ENCODE results near the gene CABP1. TPM values are rescaled to one million over a fixed set of nuclear protein-coding genes. Genes with fewer than 3 reads are reported as not detected.

The CABP1 gene
- total RNA-seq, 4 donors from 2014 or later, result 0.81 to 3.0 (median 1.2) TPM

GRCh38 chr12:120697344-120697743, 56.9 kb downstream of the CABP1 start:
- Histone ChIP-seq H3K4me1 (peaks cover 0 to 10% (median 0%) of the 10 kb centered on the region in 3 donors), H3K36me3 (peaks cover 0 to 89% of the 10 kb centered on the region in 2 donors), H3K9me3 (no peaks in the 10 kb centered on the region), H3K27me3 (no peaks in the 10 kb centered on the region), H3K27ac (no peak overlapping the region), H3K4me3 (no peak overlapping the region)
- TF ChIP-seq EP300 (IDR thresholded peaks at IDR 0.05) (no peak), POLR2AphosphoS5 (IDR thresholded peaks at IDR 0.05) (no peak), CTCF (IDR thresholded peaks at IDR 0.05) (no peak), POLR2A (IDR thresholded peaks at IDR 0.05) (no peak)
- 56% methylated on average over 1 of the region's 1 CpG; no CpG with 5 or more reads in 1 of the 2 donors for WGBS, 2 donors (ENCODE audit: low coverage in 1 of 2)
- no peak for ATAC-seq

- TF ChIP-seq CTCF (IDR thresholded peaks at IDR 0.05), result no peak
- no peak for TF ChIP-seq POLR2A (IDR thresholded peaks at IDR 0.05)
- no peak for TF ChIP-seq POLR2AphosphoS5 (IDR thresholded peaks at IDR 0.05)
- TF ChIP-seq EP300 (IDR thresholded peaks at IDR 0.05), result no peak
- Histone ChIP-seq H3K27me3 (no peaks in the 10 kb centered on the region), H3K9me3 (no peaks in the 10 kb centered on the region), H3K4me1 (no peaks in the 10 kb centered on the region), H3K36me3 (peaks cover 0 to 100% of the 10 kb centered on the region in 2 donors), H3K27ac (no peak overlapping the region), H3K4me3 (no peak overlapping the region)
- no peak for ATAC-seq
- WGBS, 2 donors (ENCODE audit: low coverage in 1 of 2), result 56% methylated on average over 3 of the region's 3 CpGs; no CpG with 5 or more reads in 1 of the 2 donors
These were observed 58.2 kb downstream of the CABP1 start for GRCh38 chr12:120698665-120699064.

- 92% methylated on average over 4 of the region's 7 CpGs; no CpG with 5 or more reads in 1 of the 2 donors for WGBS, 2 donors (ENCODE audit: low coverage in 1 of 2)
- H3K9me3 ChIP-seq, result no peaks in the 10 kb centered on the region
- no peak overlapping the region for H3K27ac ChIP-seq
- no peak for ATAC-seq
- no peak overlapping the region for H3K4me3 ChIP-seq
- no peaks in the 10 kb centered on the region for H3K27me3 ChIP-seq
- H3K4me1 ChIP-seq, result no peaks in the 10 kb centered on the region
- TF ChIP-seq POLR2A (IDR thresholded peaks at IDR 0.05) (no peak), CTCF (IDR thresholded peaks at IDR 0.05) (no peak), POLR2AphosphoS5 (IDR thresholded peaks at IDR 0.05) (no peak), EP300 (IDR thresholded peaks at IDR 0.05) (no peak)
- peaks cover 0 to 94% of the 10 kb centered on the region in 2 donors for H3K36me3 ChIP-seq
These were observed 59.1 kb downstream of the CABP1 start for GRCh38 chr12:120699553-120699952.

GRCh38 chr12:120700886-120701285, 60.5 kb downstream of the CABP1 start:
- 80 to 83% methylated on average over 1 to 5 of the region's 5 CpGs for WGBS, 2 donors (ENCODE audit: low coverage in 1 of 2)
- Histone ChIP-seq H3K4me3 (no peak overlapping the region), H3K27ac (no peak overlapping the region), H3K9me3 (no peaks in the 10 kb centered on the region), H3K27me3 (no peaks in the 10 kb centered on the region), H3K36me3 (peaks cover 0 to 81% of the 10 kb centered on the region in 2 donors), H3K4me1 (no peaks in the 10 kb centered on the region)
- TF ChIP-seq CTCF (IDR thresholded peaks at IDR 0.05) (no peak), POLR2AphosphoS5 (IDR thresholded peaks at IDR 0.05) (no peak), POLR2A (IDR thresholded peaks at IDR 0.05) (no peak), EP300 (IDR thresholded peaks at IDR 0.05) (no peak)
- no peak for ATAC-seq

GRCh38 chr12:120702637-120703036, 62.2 kb downstream of the CABP1 start:
- WGBS, 2 donors (ENCODE audit: low coverage in 1 of 2), result 69% methylated on average over 1 of the region's 1 CpG; no CpG with 5 or more reads in 1 of the 2 donors
- Histone ChIP-seq H3K36me3 (peaks cover 0 to 64% of the 10 kb centered on the region in 2 donors), H3K27ac (no peak overlapping the region)

More at GRCh38 chr12:120702637-120703036, 62.2 kb downstream of the CABP1 start:
- Histone ChIP-seq H3K4me3 (no peak overlapping the region), H3K9me3 (no peaks in the 10 kb centered on the region), H3K27me3 (no peaks in the 10 kb centered on the region), H3K4me1 (no peaks in the 10 kb centered on the region)
- no peak for ATAC-seq
- TF ChIP-seq CTCF (IDR thresholded peaks at IDR 0.05), result no peak
- TF ChIP-seq POLR2AphosphoS5 (IDR thresholded peaks at IDR 0.05), result no peak
- TF ChIP-seq EP300 (IDR thresholded peaks at IDR 0.05), result no peak
- TF ChIP-seq POLR2A (IDR thresholded peaks at IDR 0.05), result no peak
